HG03432 (cell line): Measurements from ENCODE around the gene FAM89A.
"Not testable (repeated sequence)": the region's sequence is repeated elsewhere in the genome, so short reads cannot be mapped to it uniquely, and the experiment has no call there.

Experiments
- ATAC-seq: cut with Tn5 transposase; IDR thresholded peaks from one replicate; pipeline ENCODE4 v1.9.1; 2021; ENCODE audit warnings: mild to moderate bottlenecking, moderate library complexity; ENCODE audit not compliant: unreplicated experiment

The FAM89A gene

GRCh38 chr1:231037585-231038517 is 2.2 kb downstream of the FAM89A start:
- no peak for ATAC-seq

- ATAC-seq: no peak
These were observed 3.6 kb downstream of the FAM89A start for GRCh38 chr1:231036416-231036815.

GRCh38 chr1:231035799-231036198 is 4.3 kb downstream of the FAM89A start:
- ATAC-seq: no peak

GRCh38 chr1:231032963-231033362 is 7.1 kb downstream of the FAM89A start:
- ATAC-seq: no peak

- no peak for ATAC-seq
These were observed 10.2 kb downstream of the FAM89A start for GRCh38 chr1:231029841-231030240.

GRCh38 chr1:231029247-231029646 is 10.8 kb downstream of the FAM89A start:
- not testable (repeated sequence) for ATAC-seq

GRCh38 chr1:231028682-231029081 is 11.4 kb downstream of the FAM89A start:
- no peak for ATAC-seq

DNA sequence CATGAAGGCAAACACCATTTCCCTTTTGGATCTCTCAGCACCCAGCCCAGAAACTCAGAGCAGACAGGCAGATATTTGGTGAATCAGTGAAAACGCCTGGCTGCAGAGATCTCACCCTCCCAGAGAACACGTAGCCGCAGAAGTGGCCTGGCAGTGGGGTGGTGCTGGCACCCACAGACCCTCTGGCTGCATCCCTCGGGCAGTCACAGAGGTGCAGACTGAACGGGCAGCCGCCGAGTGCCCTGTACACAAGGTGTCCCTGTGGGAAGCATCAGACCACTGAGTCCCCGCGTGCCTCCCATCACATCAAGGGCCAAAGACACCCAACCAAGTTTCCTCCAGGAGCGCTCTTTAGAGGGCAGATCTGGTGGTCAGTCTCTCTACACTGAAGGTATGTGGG is 12.1 kb downstream of the FAM89A start:
- no peak for ATAC-seq

- ATAC-seq: no peak
These were observed 12.7 kb downstream of the FAM89A start for GRCh38 chr1:231027136-231027925.

GRCh38 chr1:231026576-231026975 is 13.5 kb downstream of the FAM89A start:
- no peak for ATAC-seq

DNA sequence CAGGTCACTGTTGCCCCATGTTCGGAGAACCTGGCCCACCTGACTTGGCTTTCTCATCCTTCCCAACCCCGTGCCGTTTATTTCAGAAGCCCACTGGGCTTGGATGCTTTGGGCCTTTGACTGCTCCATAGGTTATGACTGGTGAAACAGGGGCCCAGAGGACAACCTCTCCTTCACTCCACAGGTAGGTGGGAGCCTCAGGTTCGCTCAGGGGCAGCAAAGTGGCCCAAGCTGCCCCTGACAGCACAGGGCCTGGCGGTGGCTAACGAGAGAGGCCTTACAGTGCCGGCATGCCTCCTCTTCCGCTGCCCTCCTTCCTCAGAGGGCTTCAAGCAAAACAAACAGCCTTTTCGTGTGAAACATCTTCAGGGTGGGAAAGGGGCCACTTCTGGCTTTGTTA is 16.9 kb downstream of the FAM89A start:
- no peak for ATAC-seq

- not testable (repeated sequence) for ATAC-seq
These were observed 17.5 kb downstream of the FAM89A start for GRCh38 chr1:231022543-231022942.

DNA sequence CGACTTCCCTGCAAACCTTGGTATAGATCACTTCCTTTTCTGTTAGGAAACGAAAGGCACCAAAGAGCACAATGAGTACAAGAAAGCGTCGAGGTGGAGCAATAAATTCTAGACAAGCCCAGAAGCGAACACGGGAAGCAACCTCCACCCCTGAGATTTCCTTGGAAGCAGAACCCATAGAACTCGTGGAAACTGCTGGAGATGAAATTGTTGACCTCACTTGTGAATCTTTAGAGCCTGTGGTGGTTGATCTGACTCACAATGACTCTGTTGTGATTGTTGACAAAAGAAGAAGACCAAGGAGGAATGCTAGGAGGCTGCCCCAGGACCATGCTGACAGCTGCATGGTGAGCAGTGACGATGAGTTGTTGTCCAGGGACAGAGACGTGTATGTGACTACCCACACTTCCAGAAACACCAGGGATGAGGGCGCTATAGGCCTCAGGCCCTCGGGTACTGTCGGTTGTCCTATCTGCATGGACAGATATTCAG is 18.5 kb downstream of the FAM89A start:
- no peak for ATAC-seq

DNA sequence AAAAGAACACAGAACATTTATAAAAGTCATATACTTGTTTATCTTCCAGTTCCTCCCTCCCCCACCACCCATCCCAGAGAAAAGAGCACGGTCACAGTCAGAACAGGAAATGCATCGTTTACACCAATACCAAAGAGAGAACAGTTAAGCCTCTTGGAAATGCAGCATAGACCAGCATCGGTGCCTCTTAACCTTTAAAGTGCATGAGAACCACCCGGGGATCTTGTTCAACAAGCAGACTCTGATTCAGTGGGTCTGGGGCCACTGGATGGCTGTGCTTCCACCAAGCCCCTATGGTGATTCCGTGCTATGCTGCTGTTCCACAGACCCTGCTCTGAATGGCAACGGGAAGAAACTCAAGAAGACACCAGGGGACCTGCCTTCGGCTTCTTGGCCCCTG is 19.2 kb downstream of the FAM89A start:
- ATAC-seq: no peak

- ATAC-seq: no peak
These were observed 19.9 kb downstream of the FAM89A start for GRCh38 chr1:231020139-231020601.

DNA sequence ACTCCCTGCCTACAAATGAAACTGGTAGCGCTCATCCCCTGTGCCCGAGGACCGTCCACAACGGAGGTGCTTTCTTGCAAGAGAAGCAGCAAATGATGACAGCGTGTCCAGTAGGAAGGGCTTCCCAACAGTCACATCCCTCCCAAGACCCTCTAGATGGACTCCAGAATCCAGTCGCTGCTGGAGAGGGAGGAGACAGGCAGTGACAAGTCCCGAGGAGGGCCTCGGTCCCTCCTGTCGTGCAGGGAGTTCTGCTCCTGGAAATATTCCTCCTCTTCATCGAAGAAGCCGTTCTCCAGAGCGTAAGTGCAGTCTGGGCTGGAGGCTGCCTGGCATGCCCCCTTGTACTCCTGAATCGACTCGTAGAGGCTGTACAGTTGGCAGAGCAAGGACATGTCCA is 20.3 kb downstream of the FAM89A start:
- ATAC-seq: no peak

DNA sequence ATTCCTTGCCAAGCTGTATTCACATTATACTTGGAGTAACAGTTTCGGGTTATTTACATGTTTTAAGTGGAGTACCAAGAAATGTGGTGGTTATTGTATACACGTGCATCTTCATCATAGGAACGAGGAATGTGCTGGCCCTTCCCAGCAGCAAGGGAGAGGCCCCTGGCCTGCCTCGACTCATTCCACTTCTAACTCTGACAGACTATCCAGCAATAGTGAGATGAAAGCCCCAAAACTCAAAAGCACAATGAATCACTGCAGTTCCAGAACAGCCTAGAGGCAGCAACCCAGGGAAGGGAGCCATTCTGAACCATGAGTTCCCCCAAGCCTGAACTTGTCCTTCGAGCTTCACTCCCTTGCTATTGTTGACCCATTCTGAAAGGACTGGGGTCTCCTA is 23.1 kb downstream of the FAM89A start:
- ATAC-seq: no peak

GRCh38 chr1:231016234-231016633 is 23.8 kb downstream of the FAM89A start:
- no peak for ATAC-seq

DNA sequence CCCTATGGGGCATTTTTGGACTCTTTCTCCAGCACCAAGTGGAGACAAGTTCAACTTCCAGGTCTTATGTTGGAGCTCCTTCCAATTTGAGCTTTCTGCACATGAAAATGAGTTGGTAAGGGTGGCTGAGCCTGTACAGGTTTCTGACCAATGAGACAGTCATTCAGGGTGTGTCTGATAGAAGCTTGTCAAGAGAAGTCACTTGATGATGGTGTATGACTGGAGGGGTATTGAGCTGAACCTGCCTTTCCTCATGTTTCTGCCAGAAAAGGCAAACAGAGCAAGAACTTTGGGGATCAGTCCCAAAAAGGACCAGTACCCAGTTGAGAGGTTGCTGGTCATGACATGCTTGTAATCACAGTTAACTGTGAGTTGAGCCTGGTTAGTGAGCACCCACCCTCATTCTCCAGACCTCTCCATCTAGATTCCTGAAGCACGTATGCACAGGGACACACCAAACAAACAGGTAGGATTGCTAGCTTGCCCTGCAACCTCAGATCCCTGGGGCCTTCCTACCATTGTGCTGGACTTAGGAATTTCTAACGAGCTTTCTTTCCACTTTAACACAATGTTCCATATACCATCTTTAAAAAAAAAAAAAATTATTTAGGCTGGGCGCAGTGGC is 26.6 kb downstream of the FAM89A start:
- ATAC-seq: no peak

- no peak for ATAC-seq
These were observed 28.1 kb downstream of the FAM89A start for GRCh38 chr1:231011963-231012362.

- no peak for ATAC-seq
These were observed 28.7 kb downstream of the FAM89A start for GRCh38 chr1:231011360-231011759.
